ENCODE measurements around the gene FAM83G.
A peak's percentile ranks its signal among the peaks of the same experiment; 100 is the strongest.

FAM83G gene

GRCh38 chr17:19009970-19010369 is 5.4 kb upstream of the FAM83G start:
- DNase-seq: no peak

- no peak for DNase-seq
Measured at GRCh38 chr17:19006698-19007097, 2.1 kb upstream of the FAM83G start.

GRCh38 chr17:19005789-19006430 is 1.3 kb upstream of the FAM83G start:
- no peak for DNase-seq

- DNase-seq: no peak
Measured at GRCh38 chr17:19005137-19005773, 691 bp upstream of the FAM83G start.

- peak; percentile 18 for DNase-seq
Measured at GRCh38 chr17:19003543-19004420, 782 bp downstream of the FAM83G start.

- peak; percentile 15 for DNase-seq
Measured at GRCh38 chr17:19002805-19003542, 1.6 kb downstream of the FAM83G start.

GRCh38 chr17:19001907-19002590 is 2.5 kb downstream of the FAM83G start:
- DNase-seq: no peak

- DNase-seq: no peak
Measured at GRCh38 chr17:19000531-19001325, 3.8 kb downstream of the FAM83G start.

- DNase-seq: no peak
Measured at GRCh38 chr17:18999911-19000310, 4.7 kb downstream of the FAM83G start.

- no peak for DNase-seq
Measured at GRCh38 chr17:18999394-18999793, 5.2 kb downstream of the FAM83G start.

GRCh38 chr17:18997650-18998196 is 6.8 kb downstream of the FAM83G start:
- no peak for DNase-seq

GRCh38 chr17:18996458-18996857 is 8.1 kb downstream of the FAM83G start:
- no peak for DNase-seq

- DNase-seq: no peak
Measured at GRCh38 chr17:18995220-18995619, 9.3 kb downstream of the FAM83G start.

GRCh38 chr17:18994631-18995030 is 9.9 kb downstream of the FAM83G start:
- DNase-seq: no peak

- no peak for DNase-seq
Measured at GRCh38 chr17:18993905-18994526, 10.5 kb downstream of the FAM83G start.

- peak; percentile 58 for DNase-seq
Measured at GRCh38 chr17:18992454-18993130, 12.0 kb downstream of the FAM83G start.

- DNase-seq: no peak
Measured at GRCh38 chr17:18991531-18992315, 12.8 kb downstream of the FAM83G start.

- no peak for DNase-seq
Measured at GRCh38 chr17:18990331-18990730, 14.2 kb downstream of the FAM83G start.

GRCh38 chr17:18988546-18989173 is 15.9 kb downstream of the FAM83G start:
- DNase-seq: no peak
